Endothelial cell of umbilical vein (primary cell): ENCODE measurements around the gene SYNPR. TPM values are rescaled to one million over a fixed set of nuclear protein-coding genes. Genes with fewer than 3 reads are reported as not detected.

Source experiments
- BruUV-seq: library from RNA; stranded (reverse); fragments of 400-500 nt; replicated peaks from 2 replicates; lab custom pipeline; 2021; lab: Mats Ljungman, UMichigan
- CTCF ChIA-PET: fragments of 300-600, 350-600 bp; sonication (Branson Sonifier 250); formaldehyde crosslinking; loops from one replicate; lab custom pipeline; 2021; ENCODE audit warnings: antibody characterized with exemption, inconsistent platforms; lab: Charles Lee
- POLR2A ChIA-PET: fragments of 300-600, 350-600 bp; sonication (Branson Sonifier 250); formaldehyde crosslinking; loops from one replicate; lab custom pipeline; 2021; ENCODE audit warnings: antibody characterized with exemption, inconsistent platforms; lab: Charles Lee
- DNase-seq: peaks from one replicate; pipeline ENCODE4 v3.0.0-alpha.2; 2011; ENCODE audit warnings: low read depth, low spot score
- FAIRE-seq: peaks from 2 replicates; lab custom pipeline; 2011; peaks lifted over from hg19 to GRCh38; lab: Jason Lieb, UNC
- H2AFZ ChIP-seq: 2 replicates; pipeline ENCODE4 v1.6.0; 2012; ENCODE audit warnings: low read depth, low read length, control low read depth, inconsistent platforms
- H3K27ac ChIP-seq: 2 replicates; pipeline ENCODE4 v1.5.1; 2011; ENCODE audit warnings: low read depth, mild to moderate bottlenecking, control low read depth, low read length, moderate library complexity; ENCODE audit not compliant: insufficient read depth
- H3K27me3 ChIP-seq, 2 experiments: 2 replicates each; pipeline versions ENCODE4 v1.6.0 to v1.6.1; 2011; ENCODE audit warnings: low read length in 2 of 2, mixed read lengths in 1 of 2; ENCODE audit not compliant: control insufficient read depth in 2 of 2, insufficient read depth in 2 of 2
- H3K36me3 ChIP-seq, 2 experiments: 2 replicates in 1 of 2; 3 replicates in 1 of 2; pipeline ENCODE4 v1.5.1; 2011; ENCODE audit warnings: low read length in 2 of 2, mild to moderate bottlenecking in 1 of 2, moderate library complexity in 1 of 2; ENCODE audit not compliant: control insufficient read depth in 2 of 2, insufficient read depth in 2 of 2; ENCODE audit errors: extremely low read depth in 1 of 2
- H3K4me1 ChIP-seq: 3 replicates; pipeline ENCODE4 v1.5.1; 2011; ENCODE audit warnings: mild to moderate bottlenecking, low read length; ENCODE audit not compliant: control insufficient read depth, insufficient read depth; ENCODE audit errors: extremely low read depth
- H3K4me2 ChIP-seq: 2 replicates; pipeline ENCODE4 v1.6.1; 2011; ENCODE audit warnings: low read length, control low read depth, mixed read lengths; ENCODE audit not compliant: insufficient read depth
- H3K4me3 ChIP-seq, 3 experiments: fragments of 200-600 bp in 1 of 3; sonication (generic), shearing (Covaris generic) in 1 of 3; replicated peaks in 1 of 3; 2 replicates each; pipeline ENCODE4 v1.5.1; 2011 to 2016; ENCODE audit warnings: control low read depth in 3 of 3, low read length in 3 of 3, mild to moderate bottlenecking in 2 of 3, inconsistent platforms in 1 of 3, low read depth in 1 of 3, moderate library complexity in 1 of 3; ENCODE audit not compliant: insufficient read depth in 1 of 3
- H3K79me2 ChIP-seq: 2 replicates; pipeline ENCODE4 v1.6.0; 2012; ENCODE audit warnings: low read length, inconsistent platforms; ENCODE audit not compliant: control insufficient read depth, insufficient read depth
- H3K9ac ChIP-seq: replicated peaks from 2 replicates; pipeline ENCODE3; 2011; ENCODE audit warnings: low read length, control low read depth; ENCODE audit not compliant: insufficient read depth; ENCODE audit errors: extremely low read depth
- H3K9me1 ChIP-seq: replicated peaks from 3 replicates; pipeline ENCODE4 v1.6.0; 2011; ENCODE audit warnings: mild to moderate bottlenecking, low read length; ENCODE audit not compliant: control insufficient read depth, insufficient read depth; ENCODE audit errors: extremely low read depth
- H3K9me3 ChIP-seq: replicated peaks from 2 replicates; pipeline ENCODE4 v1.5.1; 2012; ENCODE audit warnings: low read length, inconsistent platforms; ENCODE audit not compliant: control insufficient read depth, insufficient read depth
- H4K20me1 ChIP-seq: replicated peaks from 2 replicates; pipeline ENCODE3; 2011; ENCODE audit warnings: mild to moderate bottlenecking, low read length; ENCODE audit not compliant: control insufficient read depth, insufficient read depth; ENCODE audit errors: extremely low read depth
- EZH2 ChIP-seq: IDR thresholded peaks from 2 replicates; pipeline ENCODE4 v1.6.1; 2012; ENCODE audit warnings: borderline replicate concordance, low read depth, mild to moderate bottlenecking, moderate library complexity, low read length, inconsistent platforms; ENCODE audit not compliant: severe bottlenecking
- FOS ChIP-seq: IDR thresholded peaks from 2 replicates; pipeline ENCODE4 v1.6.1; 2011; ENCODE audit warnings: mild to moderate bottlenecking, low read length, moderate library complexity, borderline replicate concordance; ENCODE audit not compliant: insufficient read depth
- GATA2 ChIP-seq: IDR thresholded peaks from 2 replicates; pipeline ENCODE4 v1.7.0; 2011; ENCODE audit warnings: low read depth, mild to moderate bottlenecking, moderate library complexity, mixed read lengths, low read length; ENCODE audit not compliant: insufficient read length, insufficient read depth
- JUN ChIP-seq: IDR thresholded peaks from 2 replicates; pipeline ENCODE4 v1.6.1; 2011; ENCODE audit warnings: borderline replicate concordance, low read depth; ENCODE audit not compliant: insufficient read length, insufficient read depth
- MYC ChIP-seq: IDR thresholded peaks from one replicate; pipeline ENCODE4 v1.6.1; 2011; ENCODE audit warnings: mild to moderate bottlenecking, low read depth, low read length
- POLR2A ChIP-seq: IDR thresholded peaks from 2 replicates; pipeline ENCODE4 v1.6.1; 2012; ENCODE audit warnings: low read depth, mild to moderate bottlenecking, control low read depth, low read length
- POLR2AphosphoS5 ChIP-seq: IDR thresholded peaks from 2 replicates; pipeline ENCODE4 v1.6.1; 2012; ENCODE audit warnings: low read depth, mild to moderate bottlenecking, control low read depth, low read length, moderate library complexity; ENCODE audit not compliant: insufficient read depth
- dilution Hi-C: fragments of 300-500 bp; cut with MboI; formaldehyde crosslinking; loops from one replicate; pipeline ENCODE4 v1.15.0; 2019; ENCODE audit warnings: low sequenced_read_pairs; ENCODE audit not compliant: extremely low pct_ligation_motif_present
- intact Hi-C: fragments of 100-400 bp; cut with micrococcal nuclease; formaldehyde crosslinking; loops from one replicate; pipeline ENCODE4 v1.10.0; 2022
- polyA plus RNA-seq, 4 experiments: library from polyadenylated mRNA; depleted of rRNA in 3 of 4; stranded (reverse) in 3 of 4; unstranded in 1 of 4; fragments of >200 nt; gene quantifications; 2 replicates each; pipeline versions ENCODE4 v1.2.1 to v1.2.3, GENCODE V29; 2011 to 2012; ENCODE audit warnings: missing spikeins in 1 of 4
- total RNA-seq: library from RNA; stranded (reverse); gene quantifications from 2 replicates; pipeline ENCODE4 v1.2.3, GENCODE V29; 2021
- TF ChIP-seq, protein P1 (sequence below), 2 donors: IDR thresholded peaks; 1 replicate in 1 of 2; 2 replicates in 1 of 2; pipeline ENCODE4 v1.5.1; 2011; ENCODE audit warnings: low read length in 2 of 2, mild to moderate bottlenecking in 2 of 2, moderate library complexity in 2 of 2, control low read depth in 1 of 2, inconsistent platforms in 1 of 2, low read depth in 1 of 2; ENCODE audit not compliant: insufficient read depth in 1 of 2; ENCODE audit errors: extremely low read depth in 1 of 2
- TF ChIP-seq, protein P2 (sequence below): IDR thresholded peaks from 2 replicates; pipeline ENCODE4 v1.6.1; 2011; ENCODE audit not compliant: insufficient read depth, insufficient read length

SYNPR gene
- total and polyA plus RNA-seq, 2 donors (not counting 3 experiments of a cell fraction or from before 2014, with no cell fraction given), result not detected

DNA sequence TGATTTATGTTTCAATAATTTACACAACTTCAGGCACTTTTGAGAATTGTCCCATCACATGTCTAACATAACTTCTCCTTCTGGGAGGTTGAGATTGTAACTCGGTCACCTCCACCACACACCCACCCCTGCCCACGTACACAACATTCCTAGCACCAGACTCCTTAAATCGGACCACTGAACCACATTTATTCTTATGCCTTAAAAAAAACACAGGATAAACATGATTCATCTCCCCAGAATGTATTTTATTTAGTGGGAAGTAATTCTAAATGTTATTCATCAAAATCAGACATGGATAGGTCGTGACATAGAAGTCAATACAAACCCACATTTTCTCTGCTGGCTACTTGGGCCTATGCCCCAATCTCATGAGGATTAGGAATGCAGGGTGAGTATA, 377.4 kb downstream of the SYNPR start:
- TF ChIP-seq FOS (no peak), EZH2 (no peak), POLR2AphosphoS5 (no peak), POLR2A (no peak), MYC (no peak), JUN (no peak), GATA2 (no peak)
- TF ChIP-seq, protein P1, sequence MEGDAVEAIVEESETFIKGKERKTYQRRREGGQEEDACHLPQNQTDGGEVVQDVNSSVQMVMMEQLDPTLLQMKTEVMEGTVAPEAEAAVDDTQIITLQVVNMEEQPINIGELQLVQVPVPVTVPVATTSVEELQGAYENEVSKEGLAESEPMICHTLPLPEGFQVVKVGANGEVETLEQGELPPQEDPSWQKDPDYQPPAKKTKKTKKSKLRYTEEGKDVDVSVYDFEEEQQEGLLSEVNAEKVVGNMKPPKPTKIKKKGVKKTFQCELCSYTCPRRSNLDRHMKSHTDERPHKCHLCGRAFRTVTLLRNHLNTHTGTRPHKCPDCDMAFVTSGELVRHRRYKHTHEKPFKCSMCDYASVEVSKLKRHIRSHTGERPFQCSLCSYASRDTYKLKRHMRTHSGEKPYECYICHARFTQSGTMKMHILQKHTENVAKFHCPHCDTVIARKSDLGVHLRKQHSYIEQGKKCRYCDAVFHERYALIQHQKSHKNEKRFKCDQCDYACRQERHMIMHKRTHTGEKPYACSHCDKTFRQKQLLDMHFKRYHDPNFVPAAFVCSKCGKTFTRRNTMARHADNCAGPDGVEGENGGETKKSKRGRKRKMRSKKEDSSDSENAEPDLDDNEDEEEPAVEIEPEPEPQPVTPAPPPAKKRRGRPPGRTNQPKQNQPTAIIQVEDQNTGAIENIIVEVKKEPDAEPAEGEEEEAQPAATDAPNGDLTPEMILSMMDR (IDR thresholded peaks at IDR 0.05; ENCODE audit: extremely low read depth in 1 of 2, insufficient read depth in 1 of 2, low read depth in 1 of 2, low read length in 2 of 2), result no peak
- TF ChIP-seq, protein P2, sequence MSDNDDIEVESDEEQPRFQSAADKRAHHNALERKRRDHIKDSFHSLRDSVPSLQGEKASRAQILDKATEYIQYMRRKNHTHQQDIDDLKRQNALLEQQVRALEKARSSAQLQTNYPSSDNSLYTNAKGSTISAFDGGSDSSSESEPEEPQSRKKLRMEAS, result no peak
- POLR2A ChIA-PET, result no interaction called here
- dilution Hi-C loops, result no loop called here
- Histone ChIP-seq H3K4me2 (no peak overlapping the region), H3K4me3 (no peak overlapping the region), H3K79me2 (no peaks in the 10 kb centered on the region), H3K4me1 (no peaks in the 10 kb centered on the region), H3K9me1 (no peaks in the 10 kb centered on the region), H3K36me3 (no peaks in the 10 kb centered on the region), H3K27me3 (no peaks in the 10 kb centered on the region), H3K9ac (no peak overlapping the region), H3K27ac (no peak overlapping the region), H4K20me1 (no peaks in the 10 kb centered on the region), H3K9me3 (no peaks in the 10 kb centered on the region), H2AFZ (no peak overlapping the region)
- DNase-seq (no peak), FAIRE-seq (no peak)
- BruUV-seq, result no TSS peak
- intact Hi-C loops, result no loop called here
- CTCF ChIA-PET, result no interaction called here
